Right cardiac atrium (tissue), 5 donors: ENCODE data around the gene ABLIM2. TPM values are rescaled to one million over a fixed set of nuclear protein-coding genes. Genes with fewer than 3 reads are reported as not detected.
A peak's percentile ranks its signal among the peaks of the same experiment; 100 is the strongest.

ENCODE experiments used
- ATAC-seq, 2 donors: fragments of 200-7000 bp; cut with Tn5 transposase; one replicate each; pipeline versions ENCODE4 v1.8.0 to v1.9.1; 2020; ENCODE audit warnings: moderate library complexity in 2 of 2, mild to moderate bottlenecking in 1 of 2
- DNase-seq, 3 donors: peaks; one replicate each; pipeline ENCODE4 v3.0.0-alpha.2; 2020
- H3K27ac ChIP-seq: one replicate; pipeline ENCODE4 v1.5.1; 2013; ENCODE audit warnings: mild to moderate bottlenecking, low read length, control low read depth, moderate library complexity
- H3K27me3 ChIP-seq: one replicate; pipeline ENCODE4 v1.6.1; 2013; ENCODE audit not compliant: control insufficient read depth, insufficient read depth
- H3K4me1 ChIP-seq: one replicate; pipeline ENCODE4 v1.6.1; 2013; ENCODE audit warnings: low read length; ENCODE audit not compliant: control insufficient read depth, insufficient read depth
- H3K4me3 ChIP-seq: one replicate; pipeline ENCODE4 v1.5.1; 2013; ENCODE audit warnings: low read length, control low read depth
- H3K9me3 ChIP-seq: one replicate; pipeline ENCODE4 v1.6.1; 2013; ENCODE audit warnings: low read length; ENCODE audit not compliant: control insufficient read depth
- WGBS: extraction: QIAGEN DNeasy Blood & Tissue Kit; methylation state at CpG from one replicate; pipeline ENCODE4 v1.1.7; 2013; 5-methylcytosine and 5-hydroxymethylcytosine counted together
- intact Hi-C, 4 donors: fragments of 100-400 bp; cut with DNase I; formaldehyde crosslinking; loops; one replicate each; pipeline versions ENCODE4 v1.11.0 to v1.14.0; 2022 to 2023
- polyA plus RNA-seq: library from polyadenylated mRNA; stranded (reverse); fragments of 200-250 nt; gene quantifications from one replicate; pipeline ENCODE4 v1.2.3, GENCODE V29; 2013
- total RNA-seq, 4 donors: library from RNA; stranded (reverse); fragmentation: NEBNext Ultra II Directional; extraction: Animal tissue kit (Norgen Biotek cat#: 25700); gene quantifications; one replicate each; pipeline ENCODE4 v1.2.1, GENCODE V29; 2021
- donor health status: healthy with polysubstance abuse.
- donor health status: DM: no; HTN: yes; CAD: no.
- donor health status: DM: no; HTN: no; CAD: no.
- donor health status: DM: no; HTN: yes; CAD: no; lungs with severe emphysema.
- donor health status: DM: yes; HTN: yes; CAD: no.

ABLIM2 gene
- total and polyA plus RNA-seq, 5 donors, result 4.2 to 17.4 (median 8.9) TPM

- WGBS, result 92% methylated on average over 6 of the region's 6 CpGs
- Histone ChIP-seq H3K27ac (no peak overlapping the region), H3K4me3 (no peak overlapping the region), H3K9me3 (no peaks in the 10 kb centered on the region), H3K4me1 (peaks cover 12% of the 10 kb centered on the region), H3K27me3 (no peaks in the 10 kb centered on the region)
- intact Hi-C loops, result no loop called here
- DNase-seq (no peak), ATAC-seq (no peak)
Observed at GRCh38 chr4:8181119-8181518, 22.5 kb upstream of the ABLIM2 start.

GRCh38 chr4:8180310-8181093 is 21.9 kb upstream of the ABLIM2 start:
- Histone ChIP-seq H3K4me1 (peaks cover 12% of the 10 kb centered on the region), H3K27me3 (no peaks in the 10 kb centered on the region), H3K4me3 (no peak overlapping the region), H3K27ac (no peak overlapping the region), H3K9me3 (no peaks in the 10 kb centered on the region)
- ATAC-seq, result no peak
- intact Hi-C loops, result no loop called here
- WGBS, result 79% methylated on average over 8 of the region's 8 CpGs
- no peak for DNase-seq

GRCh38 chr4:8179771-8180170 is 21.2 kb upstream of the ABLIM2 start:
- DNase-seq (peak in 1 of 3 donors; percentile 60), ATAC-seq (no peak)
- intact Hi-C loops, result loop anchor here in 2 of 4 donors (5.0 to 10.0 kb wide), 2 partner anchors 63 to 235 kb away; no protein-coding TSS in a partner anchor
- Histone ChIP-seq H3K27me3 (no peaks in the 10 kb centered on the region), H3K4me1 (peaks cover 12% of the 10 kb centered on the region), H3K4me3 (no peak overlapping the region), H3K27ac (no peak overlapping the region), H3K9me3 (no peaks in the 10 kb centered on the region)
- 78% methylated on average over 9 of the region's 9 CpGs for WGBS

- Histone ChIP-seq H3K27ac (no peak overlapping the region), H3K4me3 (no peak overlapping the region), H3K4me1 (peaks cover 12% of the 10 kb centered on the region), H3K9me3 (no peaks in the 10 kb centered on the region), H3K27me3 (no peaks in the 10 kb centered on the region)
- intact Hi-C loops, result loop anchor here in 2 of 4 donors (5.0 to 10.0 kb wide), 2 partner anchors 63 to 236 kb away; no protein-coding TSS in a partner anchor
- WGBS, result 83% methylated on average over 10 of the region's 10 CpGs
- ATAC-seq (no peak), DNase-seq (peak in 1 of 3 donors; percentile 39)
Observed at GRCh38 chr4:8179074-8179473, 20.5 kb upstream of the ABLIM2 start.

GRCh38 chr4:8177956-8178355 is 19.3 kb upstream of the ABLIM2 start:
- ATAC-seq (no peak), DNase-seq (peak in 1 of 3 donors; percentile 30)
- Histone ChIP-seq H3K27ac (no peak overlapping the region), H3K4me3 (no peak overlapping the region), H3K27me3 (no peaks in the 10 kb centered on the region), H3K9me3 (no peaks in the 10 kb centered on the region), H3K4me1 (peaks cover 9% of the 10 kb centered on the region)
- intact Hi-C loops, result loop anchor here in 2 of 4 donors (5.0 to 10.0 kb wide), 2 partner anchors 64 to 237 kb away; no protein-coding TSS in a partner anchor
- 90% methylated on average over 11 of the region's 11 CpGs for WGBS

GRCh38 chr4:8177552-8177951 is 18.9 kb upstream of the ABLIM2 start:
- H3K27me3 ChIP-seq, result no peaks in the 10 kb centered on the region
- no peak overlapping the region for H3K27ac ChIP-seq
- no peak for ATAC-seq
- peaks cover 7% of the 10 kb centered on the region for H3K4me1 ChIP-seq
- peak in 1 of 3 donors; percentile 38 for DNase-seq
- H3K9me3 ChIP-seq, result no peaks in the 10 kb centered on the region
- WGBS, result 56% methylated on average over 6 of the region's 6 CpGs
- intact Hi-C loops, result loop anchor here in 2 of 4 donors (5.0 to 10.0 kb wide), 2 partner anchors 65 to 237 kb away; no protein-coding TSS in a partner anchor
- H3K4me3 ChIP-seq, result no peak overlapping the region

- peak; percentile 74 to 77 for ATAC-seq
- peak in 2 of 3 donors; percentile 78 to 81 for DNase-seq
- Histone ChIP-seq H3K27me3 (no peaks in the 10 kb centered on the region), H3K4me1 (peaks cover 2% of the 10 kb centered on the region), H3K9me3 (no peaks in the 10 kb centered on the region), H3K4me3 (no peak overlapping the region), H3K27ac (no peak overlapping the region)
- WGBS, result 33% methylated on average over 17 of the region's 17 CpGs
- intact Hi-C loops, result loop anchor here in 2 of 4 donors (5.0 to 10.0 kb wide), 2 partner anchors 66 to 238 kb away; no protein-coding TSS in a partner anchor
Observed at GRCh38 chr4:8176547-8177399, 18.2 kb upstream of the ABLIM2 start.

GRCh38 chr4:8175686-8176085 is 17.1 kb upstream of the ABLIM2 start:
- 85% methylated on average over 6 of the region's 6 CpGs for WGBS
- H3K4me3 ChIP-seq, result no peak overlapping the region
- intact Hi-C loops, result loop anchor here in 2 of 4 donors (5.0 to 10.0 kb wide), 2 partner anchors 67 to 239 kb away; no protein-coding TSS in a partner anchor
- H3K27me3 ChIP-seq, result no peaks in the 10 kb centered on the region
- no peak overlapping the region for H3K27ac ChIP-seq
- DNase-seq (no peak), ATAC-seq (no peak)
- no peaks in the 10 kb centered on the region for H3K9me3 ChIP-seq
- H3K4me1 ChIP-seq, result no peaks in the 10 kb centered on the region

GRCh38 chr4:8174970-8175369 is 16.4 kb upstream of the ABLIM2 start:
- H3K27ac ChIP-seq, result no peak overlapping the region
- H3K4me1 ChIP-seq, result no peaks in the 10 kb centered on the region
- intact Hi-C loops, result loop anchor here in 2 of 4 donors (5.0 to 10.0 kb wide), 2 partner anchors 67 to 240 kb away; no protein-coding TSS in a partner anchor
- ATAC-seq, result no peak
- no peak overlapping the region for H3K4me3 ChIP-seq
- WGBS, result 80% methylated on average over 3 of the region's 3 CpGs
- H3K9me3 ChIP-seq, result no peaks in the 10 kb centered on the region
- no peaks in the 10 kb centered on the region for H3K27me3 ChIP-seq
- DNase-seq, result peak in 1 of 3 donors; percentile 22

GRCh38 chr4:8173492-8174242 is 15.1 kb upstream of the ABLIM2 start:
- 77% methylated on average over 13 of the region's 13 CpGs for WGBS
- no peak overlapping the region for H3K27ac ChIP-seq
- H3K9me3 ChIP-seq, result no peaks in the 10 kb centered on the region
- H3K4me3 ChIP-seq, result no peak overlapping the region
- H3K4me1 ChIP-seq, result no peaks in the 10 kb centered on the region
- peak in 1 of 3 donors; percentile 55 for DNase-seq
- H3K27me3 ChIP-seq, result no peaks in the 10 kb centered on the region
- no peak for ATAC-seq
- intact Hi-C loops, result loop anchor here in 2 of 4 donors (10.0 kb wide), 1 partner anchor 241 kb away; no protein-coding TSS in a partner anchor
